NCI-H82 treated with DMSO at 0.1 percent for 48 hours (cell line): ENCODE measurements around the gene RCBTB1.
"Not testable (repeated sequence)": the region's sequence is repeated elsewhere in the genome, so short reads cannot be mapped to it uniquely, and the experiment has no call there.

ENCODE experiments used
- DNase-seq: peaks from one replicate; lab custom pipeline; 2025; ENCODE audit not compliant: unreplicated experiment; lab: John Stamatoyannopoulos, UW

Gene RCBTB1

GRCh38 chr13:49585220-49586157, at the start of gene RCBTB1:
Gene RCBTB1, minus strand, starts transcription at chr13:49585558. Its CDS starts 18,279 bp downstream, at chr13:49567279.
- DNase-seq, result peak; percentile 31

- DNase-seq, result no peak
Observed at GRCh38 chr13:49633710-49634109, 48.4 kb upstream of the RCBTB1 start.

- DNase-seq, result no peak
Observed at GRCh38 chr13:49632156-49632555, 46.8 kb upstream of the RCBTB1 start.

GRCh38 chr13:49630580-49630979, 45.2 kb upstream of the RCBTB1 start:
- DNase-seq, result no peak

GRCh38 chr13:49629947-49630346, 44.6 kb upstream of the RCBTB1 start:
- DNase-seq, result no peak

GRCh38 chr13:49629196-49629938, 44.0 kb upstream of the RCBTB1 start:
- DNase-seq, result no peak

GRCh38 chr13:49627831-49628652, 42.7 kb upstream of the RCBTB1 start, which contains the start of gene ARL11:
Gene ARL11, plus strand, starts transcription at chr13:49628507. Its CDS starts 1,941 bp downstream, at chr13:49630448.
- DNase-seq, result no peak

- DNase-seq, result no peak
Observed at GRCh38 chr13:49625392-49626079, 40.2 kb upstream of the RCBTB1 start.

GRCh38 chr13:49624229-49624628, 38.9 kb upstream of the RCBTB1 start:
- no peak for DNase-seq

GRCh38 chr13:49622174-49622946, 37.0 kb upstream of the RCBTB1 start:
- no peak for DNase-seq

GRCh38 chr13:49620170-49620621, 34.8 kb upstream of the RCBTB1 start:
- DNase-seq, result no peak

GRCh38 chr13:49616676-49617065, 31.3 kb upstream of the RCBTB1 start:
- no peak for DNase-seq

- DNase-seq, result no peak
Observed at GRCh38 chr13:49615836-49616675, 30.7 kb upstream of the RCBTB1 start.

- not testable (repeated sequence) for DNase-seq
Observed at GRCh38 chr13:49612042-49612441, 26.7 kb upstream of the RCBTB1 start.

GRCh38 chr13:49610176-49610575, 24.8 kb upstream of the RCBTB1 start:
- DNase-seq, result peak; percentile 69

GRCh38 chr13:49608651-49609331, 23.4 kb upstream of the RCBTB1 start:
- DNase-seq, result no peak

GRCh38 chr13:49607761-49608160, 22.4 kb upstream of the RCBTB1 start:
- DNase-seq, result no peak
